IMR-90 (cell line): ENCODE data around the gene PXN. TPM values are rescaled to one million over a fixed set of nuclear protein-coding genes. Genes with fewer than 3 reads are reported as not detected.
"Not testable (repeated sequence)": the region's sequence is repeated elsewhere in the genome, so short reads cannot be mapped to it uniquely, and the experiment has no call there.

Source experiments
- ATAC-seq: fragments of 200-7000 bp; cut with Tn5 transposase; 2 replicates; pipeline ENCODE4 v1.9.1; 2020; ENCODE audit warnings: low read depth, mild to moderate bottlenecking, moderate library complexity
- BruUV-seq: library from RNA; stranded (reverse); fragments of 400-500 nt; replicated peaks from 2 replicates; lab custom pipeline; 2021; lab: Mats Ljungman, UMichigan
- CTCF ChIA-PET: fragments of 300-600 bp; formaldehyde crosslinking; extraction: SDS; loops from one replicate; lab custom pipeline; 2021; ENCODE audit warnings: antibody characterized with exemption; lab: Yijun Ruan, JAX
- POLR2A ChIA-PET: fragments of 300-600 bp; sonication (Branson Sonifier 250); formaldehyde crosslinking; loops from one replicate; lab custom pipeline; 2022; ENCODE audit warnings: antibody characterized with exemption; ENCODE audit not compliant: unreplicated experiment; lab: Charles Lee
- DNase-seq: peaks from one replicate; pipeline ENCODE4 v3.0.0; 2013
- H2AFZ ChIP-seq: replicated peaks from 2 replicates; pipeline ENCODE3; 2013; ENCODE audit warnings: low read length, mild to moderate bottlenecking; ENCODE audit not compliant: poor library complexity
- H2AK5ac ChIP-seq: 2 replicates; pipeline ENCODE4 v1.6.1; 2013; ENCODE audit warnings: low read depth, low read length, inconsistent platforms
- H2AK9ac ChIP-seq: replicated peaks from 2 replicates; pipeline ENCODE3; 2013; ENCODE audit warnings: mild to moderate bottlenecking, low read depth, low read length, moderate library complexity; ENCODE audit not compliant: poor library complexity
- H2BK120ac ChIP-seq: 2 replicates; pipeline ENCODE4 v1.6.1; 2013; ENCODE audit warnings: low read depth, low read length, inconsistent platforms
- H2BK15ac ChIP-seq: 3 replicates; pipeline ENCODE4 v1.6.1; 2013; ENCODE audit warnings: low read depth, low read length, inconsistent platforms
- H2BK20ac ChIP-seq: 2 replicates; pipeline ENCODE4 v1.6.1; 2013; ENCODE audit warnings: low read depth, mild to moderate bottlenecking, inconsistent platforms, low read length, moderate library complexity
- H2BK5ac ChIP-seq: 2 replicates; pipeline ENCODE4 v1.6.1; 2013; ENCODE audit warnings: mild to moderate bottlenecking, low read depth, low read length, inconsistent platforms; ENCODE audit not compliant: poor library complexity, severe bottlenecking
- H3K14ac ChIP-seq: replicated peaks from 2 replicates; pipeline ENCODE4 v1.6.1; 2013; ENCODE audit warnings: low read depth, low read length, inconsistent platforms
- H3K18ac ChIP-seq: 2 replicates; pipeline ENCODE4 v1.6.1; 2013; ENCODE audit warnings: low read depth, low read length, control low read depth
- H3K23ac ChIP-seq: 2 replicates; pipeline ENCODE4 v1.6.1; 2013; ENCODE audit warnings: low read depth, low read length, inconsistent platforms
- H3K27ac ChIP-seq: 2 replicates; pipeline ENCODE4 v1.5.1; 2013; ENCODE audit warnings: mild to moderate bottlenecking, control low read depth, low read length; ENCODE audit not compliant: insufficient read depth
- H3K27me3 ChIP-seq: 2 replicates; pipeline ENCODE4 v1.6.1; 2013; ENCODE audit warnings: low read length; ENCODE audit not compliant: control insufficient read depth, insufficient read depth
- H3K36me3 ChIP-seq: 2 replicates; pipeline ENCODE4 v1.6.1; 2013; ENCODE audit warnings: low read length, mixed read lengths; ENCODE audit not compliant: control insufficient read depth, insufficient read depth
- H3K4ac ChIP-seq: 2 replicates; pipeline ENCODE4 v1.6.1; 2013; ENCODE audit warnings: low read depth, low read length, inconsistent platforms
- H3K4me1 ChIP-seq: 2 replicates; pipeline ENCODE4 v1.6.1; 2013; ENCODE audit warnings: low read length, mixed read lengths; ENCODE audit not compliant: control insufficient read depth, insufficient read depth
- H3K4me2 ChIP-seq: 2 replicates; pipeline ENCODE4 v1.6.1; 2013; ENCODE audit warnings: low read depth, mild to moderate bottlenecking, control low read depth, low read length, moderate library complexity
- H3K4me3 ChIP-seq: 2 replicates; pipeline ENCODE4 v1.5.1; 2013; ENCODE audit warnings: low read depth, mild to moderate bottlenecking, control low read depth, low read length, moderate library complexity; ENCODE audit not compliant: insufficient read depth
- H3K56ac ChIP-seq: 2 replicates; pipeline ENCODE4 v1.6.1; 2013; ENCODE audit warnings: low read length, inconsistent platforms; ENCODE audit not compliant: insufficient read depth; ENCODE audit errors: extremely low read depth
- H3K79me1 ChIP-seq, 2 experiments: 2 replicates each; pipeline ENCODE4 v1.6.1; 2013; ENCODE audit warnings: low read length in 2 of 2, inconsistent platforms in 1 of 2, low read depth in 1 of 2
- H3K9ac ChIP-seq: 2 replicates; pipeline ENCODE4 v1.6.1; 2013; ENCODE audit warnings: low read depth, low read length, control low read depth
- H3K9me1 ChIP-seq: 2 replicates; pipeline ENCODE4 v1.6.1; 2013; ENCODE audit warnings: low read length, inconsistent platforms; ENCODE audit not compliant: insufficient read depth
- H3K9me3 ChIP-seq: 2 replicates; pipeline ENCODE4 v1.6.1; 2013; ENCODE audit warnings: low read length; ENCODE audit not compliant: control insufficient read depth, insufficient read depth
- H4K20me1 ChIP-seq: 2 replicates; pipeline ENCODE4 v1.6.1; 2013; ENCODE audit warnings: low read length, inconsistent platforms; ENCODE audit not compliant: insufficient read depth
- H4K5ac ChIP-seq: 2 replicates; pipeline ENCODE4 v1.6.1; 2013; ENCODE audit warnings: mild to moderate bottlenecking, low read depth, low read length, control low read depth
- H4K8ac ChIP-seq, 2 experiments: 2 replicates each; pipeline ENCODE4 v1.6.1; 2013; ENCODE audit warnings: low read depth in 2 of 2, low read length in 2 of 2, control low read depth in 1 of 2, inconsistent platforms in 1 of 2
- H4K91ac ChIP-seq: 2 replicates; pipeline ENCODE4 v1.6.1; 2013; ENCODE audit warnings: low read depth, low read length, inconsistent platforms; ENCODE audit not compliant: insufficient read depth
- WGBS, 2 experiments: methylation state at CpG; one replicate each; pipeline versions ENCODE4 v1.1.5 to v1.1.7; 2013; ENCODE audit warnings: missing lambda C conversion rate in 2 of 2; ENCODE audit not compliant: insufficient read length in 1 of 2; ENCODE audit errors: extremely low coverage in 2 of 2; 5-methylcytosine and 5-hydroxymethylcytosine counted together
- dilution Hi-C: fragments of 300-500 bp; cut with HindIII; formaldehyde crosslinking; loops from one replicate; pipeline ENCODE4 v1.14.3; 2018; ENCODE audit warnings: low sequenced_read_pairs; ENCODE audit not compliant: unreplicated experiment
- in situ Hi-C: fragments of 300-500 bp; cut with MboI; formaldehyde crosslinking; loops from 3 replicates; pipeline ENCODE4 v1.14.3; 2019; ENCODE audit warnings: low sequenced_read_pairs, inconsistent platforms, mixed read lengths
- intact Hi-C: fragments of 100-400 bp; cut with micrococcal nuclease; formaldehyde crosslinking; loops from 2 replicates; pipeline ENCODE4 v1.10.0; 2022
- polyA plus RNA-seq, 3 experiments: library from polyadenylated mRNA; depleted of rRNA; stranded (reverse); fragments of >200 nt; gene quantifications; 2 replicates each; pipeline ENCODE4 v1.2.3, GENCODE V29; 2012; ENCODE audit warnings: low replicate concordance in 1 of 3
- total RNA-seq: library from RNA; depleted of rRNA; stranded (reverse); fragments of >200 nt; gene quantifications from 2 replicates; pipeline ENCODE4 v1.2.3, GENCODE V29; 2012

Gene PXN
- total and polyA plus RNA-seq, 2 of the 4 experiments (the other 2 are of a cell fraction) = 46.6 to 134 TPM

DNA sequence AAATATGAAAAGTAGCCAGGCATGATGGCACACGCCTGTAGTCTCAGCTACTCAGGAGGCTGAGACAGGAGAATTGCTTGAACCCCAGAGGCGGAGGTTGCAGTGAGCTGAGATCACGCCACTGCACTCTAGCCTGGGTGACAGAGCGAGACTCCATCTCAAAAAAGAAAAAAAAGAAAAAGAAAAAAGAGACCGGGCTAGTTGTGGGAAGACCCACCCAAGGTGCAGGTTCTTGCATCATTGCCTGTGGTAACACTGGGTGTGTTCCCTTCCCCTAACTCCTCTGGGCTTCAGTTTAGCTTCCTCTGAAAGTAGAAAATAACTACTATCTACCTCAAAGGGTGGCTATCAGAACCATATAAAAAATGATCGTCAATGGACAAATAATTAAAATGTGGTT lies 12.2 kb downstream of the PXN start:
- H3K27me3 ChIP-seq, H4K91ac ChIP-seq, H3K23ac ChIP-seq, H2BK15ac ChIP-seq, H3K9me3 ChIP-seq, H2BK20ac ChIP-seq, H2AK9ac ChIP-seq, H2AFZ ChIP-seq, ATAC-seq, DNase-seq, H2AK5ac ChIP-seq, in situ Hi-C loops, H3K9ac ChIP-seq, H3K4me2 ChIP-seq, H3K18ac ChIP-seq, H2BK120ac ChIP-seq, H3K4me3 ChIP-seq, H3K56ac ChIP-seq, POLR2A ChIA-PET, H3K4ac ChIP-seq, H3K14ac ChIP-seq, dilution Hi-C loops, H2BK5ac ChIP-seq, intact Hi-C loops, CTCF ChIA-PET, BruUV-seq, H4K8ac ChIP-seq, H3K27ac ChIP-seq, H4K5ac ChIP-seq: not testable (repeated sequence)
- peaks cover 10% of the 10 kb centered on the region for H3K36me3 ChIP-seq
- H3K79me1 ChIP-seq = peaks cover 0 to 59% of the 10 kb centered on the region in 2 experiments; a peak in 2 of 4 replicates
- peaks cover 37% of the 10 kb centered on the region for H3K4me1 ChIP-seq
- no CpG with 5 or more reads among the region's 6 CpGs for WGBS, 2 experiments
- H3K9me1 ChIP-seq = peaks cover 48% of the 10 kb centered on the region
- peaks cover 74% of the 10 kb centered on the region for H4K20me1 ChIP-seq
